ENCODE measurements around the gene SMARCC1.

Gene SMARCC1

DNA sequence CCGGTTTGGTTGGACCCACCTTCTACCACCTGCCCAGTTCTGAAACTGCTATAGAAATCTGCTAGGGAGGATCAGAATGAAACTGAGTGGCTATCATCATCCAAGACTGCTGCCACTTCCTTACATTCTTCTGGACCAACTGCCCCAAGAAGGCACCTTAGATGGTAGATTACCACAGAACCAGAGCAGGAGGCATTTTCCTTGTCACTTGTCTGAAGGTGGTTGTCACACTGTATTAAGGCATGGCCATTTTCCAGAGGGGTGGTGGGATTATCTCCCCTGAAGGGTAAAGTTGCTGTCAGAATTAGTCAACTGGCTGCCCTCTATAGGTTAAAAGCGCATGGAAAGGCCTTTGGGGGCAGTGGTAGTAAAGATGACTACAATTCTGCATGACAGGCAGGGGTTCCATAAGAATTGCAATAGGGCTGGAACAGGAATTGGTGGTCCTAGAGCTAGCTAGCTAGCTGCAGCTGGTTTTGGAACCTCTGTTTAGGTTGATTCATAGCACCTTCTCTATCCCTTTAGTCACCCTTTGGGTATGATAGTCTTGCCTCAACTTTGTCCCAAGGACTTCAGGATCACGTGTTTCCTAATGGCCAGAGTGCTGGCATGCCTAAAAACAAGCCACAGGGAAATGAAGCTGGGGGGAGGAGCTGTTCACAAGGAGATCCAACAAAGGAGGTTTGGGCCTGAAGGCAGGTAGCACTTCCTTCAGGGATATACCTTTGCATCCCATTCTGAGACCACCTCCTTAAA is 198.2 kb downstream of the SMARCC1 start:
- no peak for DNase-seq (ENCODE audit: low read depth)

DNA sequence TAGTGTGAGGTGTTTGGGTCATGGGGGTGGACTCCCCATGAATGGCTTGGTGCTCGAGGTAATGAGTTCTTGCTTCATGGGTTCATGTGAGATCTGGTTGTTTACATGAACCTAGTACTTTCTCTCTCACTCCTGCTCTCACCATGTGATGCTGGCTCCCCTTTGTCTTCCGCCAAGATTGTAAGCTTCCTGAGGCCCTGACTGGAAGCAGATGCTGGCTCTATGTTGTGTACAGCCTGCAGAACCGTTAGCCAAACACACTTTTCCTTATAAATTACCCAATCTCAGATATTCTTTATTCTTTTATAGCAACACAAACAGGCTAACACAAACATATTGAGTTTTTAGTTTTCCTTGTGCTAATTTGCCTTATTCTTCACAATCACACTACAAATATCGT is 199.9 kb downstream of the SMARCC1 start:
- no peak for DNase-seq (ENCODE audit: low read depth)

DNA sequence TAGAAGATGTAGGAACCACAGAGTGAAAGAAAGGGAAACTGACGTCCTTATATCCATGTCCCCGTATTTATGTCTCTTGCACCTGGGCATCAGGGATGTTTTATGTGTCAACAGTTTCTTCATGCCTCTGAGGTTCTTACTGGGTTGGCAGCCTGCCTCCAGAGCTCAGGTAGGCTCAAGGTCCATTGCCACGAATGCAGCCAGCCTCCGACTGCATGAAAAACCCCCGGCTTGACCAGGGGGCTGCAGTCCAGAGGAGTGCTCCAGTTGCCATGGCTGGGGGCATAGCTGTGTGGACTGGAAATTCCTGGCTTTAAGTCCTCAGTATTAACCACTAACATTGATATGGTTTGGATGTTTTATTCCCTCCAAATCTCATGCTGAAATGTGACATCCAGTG is 200.3 kb downstream of the SMARCC1 start:
- no peak for DNase-seq (ENCODE audit: low read depth)

DNA sequence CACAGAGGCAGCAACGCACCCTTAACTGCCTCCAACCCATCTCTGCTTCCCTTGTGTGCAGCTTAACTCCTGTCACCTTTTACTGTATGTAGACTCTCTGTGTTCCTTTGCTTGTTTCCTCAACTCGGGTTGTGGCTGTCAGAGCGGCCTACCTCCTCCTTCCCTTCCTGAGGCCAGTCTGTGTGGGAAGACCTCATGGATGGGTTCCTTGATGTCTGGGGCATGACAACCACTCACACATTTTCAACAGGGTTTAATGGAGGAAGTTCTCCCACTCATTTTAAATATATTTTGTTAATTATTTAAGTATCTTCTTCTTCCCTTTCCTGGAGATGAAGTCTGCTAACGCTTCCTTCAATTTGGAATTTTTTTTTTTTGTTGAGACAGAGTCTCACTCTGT is 201.2 kb downstream of the SMARCC1 start:
- no peak for DNase-seq (ENCODE audit: low read depth)

DNA sequence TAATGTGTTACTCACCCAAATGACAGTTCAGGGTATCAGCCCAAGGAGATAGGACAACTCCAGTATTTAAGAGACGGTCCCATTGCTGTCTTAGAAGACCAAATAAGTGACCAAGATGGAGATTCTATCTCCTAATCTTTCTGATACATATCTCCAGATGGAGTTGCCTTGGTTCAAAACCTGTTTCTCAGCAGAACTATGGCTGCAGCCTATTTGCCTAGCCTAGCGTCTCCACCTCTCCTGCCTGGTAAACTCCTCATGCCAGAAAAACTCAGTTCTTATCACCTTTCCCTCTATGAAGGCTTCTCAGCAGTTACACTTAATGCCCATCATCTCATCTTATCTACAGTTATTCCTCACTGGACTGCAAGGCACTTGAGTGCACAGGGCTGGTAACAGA is 201.8 kb downstream of the SMARCC1 start:
- no peak for DNase-seq (ENCODE audit: low read depth)

- peak; percentile 5 for DNase-seq (ENCODE audit: low read depth)
Measured at GRCh38 chr3:47578691-47579632, 202.7 kb downstream of the SMARCC1 start, which contains the start of gene CSPG5. TSS of gene CSPG5 (minus strand) at chr3:47578865. CDS start at chr3:47578693, 172 bp downstream.

DNA sequence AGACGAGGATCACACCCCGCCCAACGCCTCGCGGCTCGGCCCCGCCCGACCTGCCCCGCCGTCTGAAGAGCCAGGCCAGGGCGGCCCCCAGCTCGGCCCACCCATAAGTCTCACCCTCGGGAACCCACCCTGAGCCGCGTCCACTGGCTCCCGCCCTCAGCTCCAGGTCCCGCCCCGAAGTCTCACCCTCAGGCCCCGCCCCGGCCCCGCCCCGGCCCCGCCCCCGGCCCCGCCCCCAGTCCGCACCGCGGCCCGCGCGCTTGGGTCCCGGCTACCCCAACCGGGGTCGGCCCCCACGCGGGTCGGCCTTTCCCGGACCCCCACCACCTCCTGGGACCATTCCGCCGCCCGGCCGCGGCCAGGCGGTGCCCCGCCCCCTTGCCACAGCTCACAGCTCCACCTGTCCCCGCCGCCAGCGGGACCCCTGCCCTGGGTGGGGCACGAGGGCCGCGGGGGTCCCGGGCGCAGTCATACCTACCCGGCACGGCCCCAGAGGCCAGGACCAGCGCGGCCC is 203.5 kb downstream of the SMARCC1 start:
- peak; percentile 25 for DNase-seq (ENCODE audit: low read depth)

- no peak for DNase-seq (ENCODE audit: low read depth)
Measured at GRCh38 chr3:47577583-47578118, 204.0 kb downstream of the SMARCC1 start.

DNA sequence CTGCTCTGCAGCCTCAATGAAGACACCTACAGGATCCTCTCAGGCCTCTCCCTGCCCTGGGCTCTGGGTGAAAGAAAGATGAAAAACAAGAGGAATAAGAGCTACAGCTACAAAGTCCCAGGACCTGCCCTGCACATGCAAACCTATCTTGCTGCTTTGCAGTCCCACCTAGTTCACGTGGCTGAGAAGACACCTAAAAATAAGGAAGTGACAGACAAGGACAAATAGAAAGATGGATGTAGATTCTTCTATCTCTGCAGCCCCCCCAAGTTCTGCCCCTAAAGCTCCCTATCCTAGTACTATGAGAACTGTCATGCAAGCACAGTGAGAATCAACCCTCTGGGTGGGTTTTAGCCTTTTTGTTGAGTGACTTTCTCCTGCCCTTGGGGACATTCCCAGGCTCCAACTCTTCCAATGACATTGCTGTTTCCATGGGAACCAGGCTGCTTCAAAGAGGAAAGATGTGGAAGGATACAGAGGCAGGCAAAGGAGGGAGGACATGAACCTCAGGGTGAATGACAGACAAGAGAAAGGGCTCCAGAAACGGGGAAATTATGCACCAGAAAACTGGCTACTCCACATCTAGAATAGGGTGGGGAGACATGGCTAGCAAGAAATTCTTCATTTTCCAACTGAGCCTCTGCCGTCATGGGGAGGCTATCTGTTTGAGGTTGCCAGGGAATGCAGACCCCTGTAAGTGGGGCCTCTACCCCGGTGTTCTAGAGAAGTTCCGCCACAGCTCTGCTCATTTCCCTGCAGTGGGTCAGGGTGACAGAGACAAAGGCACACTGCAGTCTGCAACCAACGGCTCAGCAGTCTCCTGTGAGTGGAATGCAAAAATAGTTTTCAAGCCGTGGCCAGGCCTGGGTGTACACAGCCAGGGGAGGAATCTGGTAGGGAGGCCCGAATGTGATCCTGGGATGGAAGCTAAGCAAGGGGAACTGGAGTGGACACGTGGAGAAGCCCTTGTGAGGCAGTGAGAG is 208.2 kb downstream of the SMARCC1 start:
- no peak for DNase-seq (ENCODE audit: low read depth)

- DNase-seq (ENCODE audit: low read depth): no peak
Measured at GRCh38 chr3:47571391-47572175, 210.1 kb downstream of the SMARCC1 start.

DNA sequence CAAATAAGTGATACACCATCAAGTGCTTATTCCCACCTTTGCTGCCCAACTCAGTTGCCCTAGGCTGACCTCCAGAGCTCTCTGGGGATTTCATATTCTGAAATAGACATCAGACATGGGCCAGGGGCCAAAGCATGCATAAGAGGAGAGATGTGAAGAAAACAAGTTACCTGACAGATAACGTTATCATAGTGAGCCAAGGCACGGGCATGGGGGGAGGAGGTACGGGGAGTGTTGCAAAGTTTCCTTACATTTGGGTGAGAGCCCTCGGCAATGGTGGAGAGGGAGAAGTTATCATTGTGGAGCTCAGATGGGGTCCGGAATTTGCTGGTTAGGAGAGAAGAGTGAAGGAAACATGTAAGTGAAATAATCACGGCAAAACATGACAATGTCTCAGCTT is 212.8 kb downstream of the SMARCC1 start:
- no peak for DNase-seq (ENCODE audit: low read depth)

- DNase-seq (ENCODE audit: low read depth): no peak
Measured at GRCh38 chr3:47567149-47567548, 214.5 kb downstream of the SMARCC1 start.

GRCh38 chr3:47566667-47567066 is 215.0 kb downstream of the SMARCC1 start:
- DNase-seq (ENCODE audit: low read depth): no peak

DNA sequence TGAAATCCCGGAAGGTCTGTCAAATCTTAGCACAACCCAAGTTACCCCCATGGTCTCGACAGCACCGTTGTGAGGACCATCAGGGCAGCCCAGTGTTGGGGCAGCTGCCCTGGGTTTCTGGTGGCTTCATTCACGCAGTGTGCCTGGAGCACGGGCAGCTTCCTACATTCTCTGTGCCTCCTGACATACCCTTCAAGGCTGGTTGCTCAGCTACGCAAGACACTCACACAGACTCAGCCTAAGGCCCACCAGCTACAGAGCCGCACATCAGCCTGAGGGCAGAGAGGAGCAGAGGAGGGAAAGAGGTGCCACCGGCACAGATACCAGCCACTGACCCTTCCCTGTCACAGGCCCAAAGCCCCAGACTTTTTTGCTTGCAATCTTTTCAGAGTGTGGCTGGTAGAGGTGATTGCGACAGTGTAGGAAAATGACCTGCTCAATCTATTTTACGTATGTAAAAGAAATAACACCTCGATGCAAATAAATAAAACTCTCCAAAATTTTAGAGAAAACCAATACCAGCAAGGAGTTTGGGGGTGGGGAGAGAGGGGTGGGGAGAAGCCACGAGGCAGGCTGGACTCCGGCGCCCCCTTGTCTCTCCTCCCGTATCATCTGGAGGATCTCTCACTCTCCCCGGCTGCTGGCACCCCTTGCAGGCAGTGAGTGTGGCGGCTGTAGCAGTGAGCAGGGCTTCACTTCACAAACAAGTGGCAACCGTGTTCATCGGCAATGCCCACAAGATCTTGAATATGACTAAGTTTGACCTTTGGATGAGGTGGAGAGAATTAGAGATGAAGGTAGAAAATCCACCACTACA is 215.8 kb downstream of the SMARCC1 start:
- DNase-seq (ENCODE audit: low read depth): no peak

DNA sequence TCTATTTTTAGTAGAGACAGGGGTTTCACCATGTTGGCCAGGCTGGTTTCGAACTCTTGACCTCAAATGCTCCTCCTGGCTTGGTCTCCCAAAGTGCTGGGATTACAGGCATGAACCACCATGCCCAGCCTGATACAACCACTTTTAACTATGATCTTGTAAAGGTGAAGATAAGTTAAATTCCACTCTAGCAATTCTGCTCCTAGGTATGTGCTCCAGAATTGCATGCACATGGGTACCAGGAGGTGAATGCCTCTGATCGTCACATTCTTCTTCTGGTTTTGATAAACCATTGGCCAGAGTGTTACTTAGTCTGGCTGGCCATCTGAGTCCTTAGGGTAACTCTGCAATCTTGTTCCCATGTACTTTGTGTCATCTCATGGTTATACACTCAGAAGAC is 225.3 kb downstream of the SMARCC1 start:
- DNase-seq (ENCODE audit: low read depth): no peak

DNA sequence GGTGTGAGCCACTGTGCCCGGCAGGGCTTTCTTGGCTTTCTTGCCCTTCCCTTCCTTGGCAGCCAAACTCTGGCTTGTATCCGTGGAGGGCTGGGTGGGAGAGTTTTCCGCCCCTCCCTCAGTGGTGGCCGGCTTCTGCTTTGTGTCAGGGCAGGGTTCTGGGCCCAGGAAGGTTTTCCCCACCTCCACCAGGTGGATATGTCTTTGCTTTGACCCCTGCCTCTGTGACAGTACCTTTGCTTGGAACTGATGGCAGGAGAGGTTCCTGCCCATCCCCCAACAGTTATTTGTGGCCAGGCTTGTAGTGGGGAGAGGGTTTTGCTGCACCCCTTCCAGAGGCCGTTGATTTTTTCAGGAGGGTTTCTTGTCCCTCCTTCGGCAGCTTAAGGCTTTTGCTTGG is 227.4 kb downstream of the SMARCC1 start:
- DNase-seq (ENCODE audit: low read depth): no peak

GRCh38 chr3:47553407-47553806 is 228.3 kb downstream of the SMARCC1 start:
- no peak for DNase-seq (ENCODE audit: low read depth)

- DNase-seq (ENCODE audit: low read depth): no peak
Measured at GRCh38 chr3:47542471-47543173, 239.1 kb downstream of the SMARCC1 start.

DNA sequence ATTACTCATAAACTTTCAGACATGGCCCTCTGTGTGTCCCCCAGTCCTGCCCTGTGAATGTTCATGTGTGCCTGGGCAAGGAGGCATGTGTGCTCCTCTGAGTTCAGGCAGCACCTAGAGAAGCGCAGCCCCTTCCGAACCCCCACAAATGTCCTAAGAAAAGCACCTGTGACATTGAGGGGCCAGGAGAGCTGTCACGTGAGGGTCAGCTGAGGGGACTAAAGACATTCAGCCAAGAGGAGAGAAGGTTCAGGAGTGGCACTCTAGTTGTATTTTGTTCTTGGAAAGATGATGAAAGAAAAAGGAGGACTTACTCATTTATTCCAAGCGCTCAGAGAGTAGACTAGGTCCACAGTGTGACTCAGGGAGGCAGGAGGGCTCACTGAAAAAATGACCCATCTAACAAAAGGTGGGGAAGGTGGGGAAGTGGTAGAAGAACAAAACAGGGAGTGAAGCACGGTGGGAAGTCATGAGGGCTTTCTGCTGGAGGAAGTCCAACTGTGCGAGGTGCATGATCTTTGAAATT is 240.0 kb downstream of the SMARCC1 start:
- DNase-seq (ENCODE audit: low read depth): no peak
